ENCODE measurements around the gene SNRNP48.

SNRNP48 gene

DNA sequence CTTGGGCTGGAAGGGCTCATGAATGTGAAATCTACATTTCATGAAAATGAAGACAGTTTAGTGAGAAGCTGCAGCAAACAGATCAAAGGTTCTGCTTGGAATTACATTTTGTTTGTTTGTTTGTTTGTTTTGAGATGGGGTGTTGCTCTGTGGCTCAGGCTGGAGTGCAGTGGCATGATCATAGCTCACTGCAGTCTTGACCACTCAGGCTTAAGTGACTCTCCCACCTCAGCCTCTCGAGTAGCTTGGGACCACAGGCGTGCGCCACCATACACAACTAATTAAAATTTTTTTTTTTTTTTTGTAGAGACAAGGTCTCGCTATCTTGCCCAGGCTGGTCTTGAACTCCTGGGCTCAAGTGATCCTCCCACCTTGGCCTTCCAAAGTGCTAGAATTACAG is 42.7 kb upstream of the SNRNP48 start:
- H3K36me3 Mint-ChIP-seq (ENCODE audit: low read depth): no peaks in the 10 kb centered on the region
- peaks cover 61% of the 10 kb centered on the region for H3K27me3 Mint-ChIP-seq (ENCODE audit: low read depth)
- no peaks in the 10 kb centered on the region for H3K9me3 Mint-ChIP-seq
- H3K4me3 Mint-ChIP-seq: no peak overlapping the region
- H3K4me1 Mint-ChIP-seq (ENCODE audit: low read depth): no peaks in the 10 kb centered on the region
- DNase-seq (ENCODE audit: low spot score): no peak
- H3K27ac Mint-ChIP-seq: no peak overlapping the region

DNA sequence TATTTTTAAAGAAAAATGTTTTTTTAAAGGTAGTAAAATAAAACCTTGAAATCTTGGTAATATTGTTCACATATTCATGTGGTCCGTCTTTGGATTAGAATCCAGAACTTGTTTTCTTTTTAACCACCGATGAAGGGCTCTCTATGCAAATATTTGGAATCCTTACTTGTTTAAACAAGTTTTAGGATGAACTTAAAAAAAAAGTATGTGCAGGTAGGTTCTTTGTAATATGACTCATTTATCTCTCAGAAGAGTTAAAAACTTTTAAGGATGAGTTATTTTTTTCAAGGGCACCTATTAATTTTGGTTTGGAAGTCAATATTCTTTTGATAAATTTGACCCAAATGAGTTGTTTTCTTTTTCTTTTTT is 39.6 kb upstream of the SNRNP48 start:
- peaks cover 61% of the 10 kb centered on the region for H3K27me3 Mint-ChIP-seq (ENCODE audit: low read depth)
- H3K4me1 Mint-ChIP-seq (ENCODE audit: low read depth): no peaks in the 10 kb centered on the region
- H3K27ac Mint-ChIP-seq: no peak overlapping the region
- no peaks in the 10 kb centered on the region for H3K36me3 Mint-ChIP-seq (ENCODE audit: low read depth)
- no peaks in the 10 kb centered on the region for H3K9me3 Mint-ChIP-seq
- no peak for DNase-seq (ENCODE audit: low spot score)
- no peak overlapping the region for H3K4me3 Mint-ChIP-seq

DNA sequence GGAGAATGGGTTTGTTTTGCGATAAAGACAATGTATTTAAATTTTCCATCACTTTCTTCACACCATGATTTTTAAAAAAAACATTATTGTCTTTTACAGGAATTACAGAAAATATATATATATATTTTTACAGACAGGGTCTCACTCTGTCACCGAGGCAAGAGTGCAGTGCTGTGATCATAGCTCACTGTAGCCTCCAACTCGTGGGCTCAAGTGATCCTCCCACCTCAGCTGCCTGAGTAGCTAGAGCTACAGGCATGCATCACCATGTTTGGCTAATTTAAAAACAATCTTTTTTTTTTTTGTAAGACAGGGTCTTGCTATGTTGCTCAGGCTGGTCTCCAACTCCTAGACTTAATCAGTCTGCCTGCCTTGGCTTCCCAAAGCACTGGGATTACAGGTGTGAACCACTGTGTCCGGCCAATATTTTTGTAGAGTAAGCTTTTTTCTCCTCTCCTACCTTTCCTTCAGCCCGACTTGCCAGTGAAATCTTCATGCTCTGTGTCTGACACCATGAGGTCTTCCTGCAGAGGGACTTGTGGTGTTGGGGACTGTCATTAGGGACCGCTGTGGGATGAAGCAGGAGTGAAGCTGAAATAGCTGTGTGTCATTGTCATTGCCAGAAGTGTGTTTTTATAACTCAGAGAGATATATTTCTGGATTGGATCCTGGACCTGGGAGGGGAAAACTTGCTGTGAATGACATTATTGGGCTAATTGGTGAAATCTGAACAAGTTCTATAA is 35.3 kb upstream of the SNRNP48 start:
- H3K4me1 Mint-ChIP-seq (ENCODE audit: low read depth): no peaks in the 10 kb centered on the region
- H3K9me3 Mint-ChIP-seq: no peaks in the 10 kb centered on the region
- H3K27me3 Mint-ChIP-seq (ENCODE audit: low read depth): peaks cover 45% of the 10 kb centered on the region
- DNase-seq (ENCODE audit: low spot score): no peak
- H3K4me3 Mint-ChIP-seq: no peak overlapping the region
- H3K27ac Mint-ChIP-seq: no peak overlapping the region
- no peaks in the 10 kb centered on the region for H3K36me3 Mint-ChIP-seq (ENCODE audit: low read depth)

DNA sequence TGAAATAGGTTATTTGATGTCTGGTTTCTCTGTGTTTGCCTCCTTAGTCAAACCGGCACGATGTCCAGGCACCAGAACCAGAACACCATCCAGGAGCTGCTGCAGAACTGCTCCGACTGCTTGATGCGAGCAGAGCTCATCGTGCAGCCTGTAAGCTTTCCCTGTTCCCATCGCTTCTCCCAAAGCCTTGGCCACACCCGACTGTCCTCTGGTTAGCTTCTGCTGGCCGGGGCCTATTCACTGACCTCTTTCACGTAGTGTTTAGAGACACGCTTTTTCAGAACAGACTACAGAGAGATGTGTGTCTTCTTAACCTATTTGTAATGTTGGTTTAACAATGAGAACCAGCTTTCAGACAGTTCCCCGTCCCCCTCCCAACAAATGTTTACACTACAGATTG is 34.3 kb upstream of the SNRNP48 start:
- no peaks in the 10 kb centered on the region for H3K36me3 Mint-ChIP-seq (ENCODE audit: low read depth)
- no peak overlapping the region for H3K27ac Mint-ChIP-seq
- H3K4me3 Mint-ChIP-seq: no peak overlapping the region
- peaks cover 50% of the 10 kb centered on the region for H3K27me3 Mint-ChIP-seq (ENCODE audit: low read depth)
- no peaks in the 10 kb centered on the region for H3K4me1 Mint-ChIP-seq (ENCODE audit: low read depth)
- no peaks in the 10 kb centered on the region for H3K9me3 Mint-ChIP-seq
- DNase-seq (ENCODE audit: low spot score): no peak

DNA sequence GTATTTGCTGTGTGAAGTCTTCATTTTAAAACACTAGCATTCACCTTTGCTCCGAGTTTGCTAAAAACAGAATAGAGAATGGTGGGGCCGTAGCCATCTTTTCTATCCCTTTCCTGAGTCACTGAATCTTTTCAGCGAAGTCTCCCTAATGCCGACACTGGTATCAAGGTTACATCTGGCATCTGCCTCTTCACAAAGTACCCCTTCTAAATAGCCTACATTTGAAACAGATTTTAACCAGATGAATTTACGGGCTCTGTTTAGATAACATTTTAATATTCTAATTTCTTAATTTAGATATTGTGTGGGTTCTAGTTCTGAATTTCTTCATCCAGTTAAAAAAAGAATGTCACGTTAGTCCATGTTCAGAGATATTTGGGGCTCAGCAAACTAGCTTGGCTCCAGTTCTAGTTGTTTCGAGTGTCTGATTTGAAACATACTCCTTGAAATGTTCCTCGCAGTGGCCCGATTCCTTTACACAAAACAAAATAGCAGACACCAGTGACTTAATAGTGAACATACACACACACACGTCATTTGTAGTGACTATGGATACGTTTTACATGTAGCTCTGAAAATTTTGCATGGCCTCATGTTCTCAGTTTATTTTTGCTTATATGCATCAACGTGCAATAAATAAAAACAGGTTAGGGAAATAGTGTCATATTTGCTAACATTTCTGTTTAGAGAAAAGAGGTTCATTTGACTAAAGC is 33.4 kb upstream of the SNRNP48 start:
- no peaks in the 10 kb centered on the region for H3K36me3 Mint-ChIP-seq (ENCODE audit: low read depth)
- DNase-seq (ENCODE audit: low spot score): no peak
- no peak overlapping the region for H3K4me3 Mint-ChIP-seq
- H3K27ac Mint-ChIP-seq: no peak overlapping the region
- no peaks in the 10 kb centered on the region for H3K4me1 Mint-ChIP-seq (ENCODE audit: low read depth)
- peaks cover 56% of the 10 kb centered on the region for H3K27me3 Mint-ChIP-seq (ENCODE audit: low read depth)
- no peaks in the 10 kb centered on the region for H3K9me3 Mint-ChIP-seq

DNA sequence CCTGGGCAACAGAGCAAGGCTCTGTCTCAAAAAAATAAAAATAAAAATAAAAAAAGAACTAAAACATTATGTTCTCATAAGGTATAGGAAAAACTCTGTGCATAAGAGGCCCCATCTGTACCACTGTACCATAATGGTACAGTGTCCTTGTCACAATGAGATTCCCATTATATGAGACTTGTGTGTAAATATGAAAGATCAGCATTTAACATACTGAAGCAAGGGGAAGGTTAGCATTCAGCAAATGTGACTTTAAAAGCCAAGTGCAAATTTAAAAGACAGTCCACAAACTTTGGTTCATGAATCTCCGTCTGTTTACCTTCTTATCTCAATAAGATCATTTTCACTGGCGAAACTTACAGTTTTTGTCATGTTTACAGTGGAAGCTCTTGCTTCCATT is 32.3 kb upstream of the SNRNP48 start:
- no peak for DNase-seq (ENCODE audit: low spot score)
- Mint-ChIP-seq H3K27me3 (ENCODE audit: low read depth) (peaks cover 56% of the 10 kb centered on the region), H3K36me3 (ENCODE audit: low read depth) (no peaks in the 10 kb centered on the region), H3K4me3 (no peak overlapping the region), H3K4me1 (ENCODE audit: low read depth) (no peaks in the 10 kb centered on the region), H3K9me3 (no peaks in the 10 kb centered on the region), H3K27ac (no peak overlapping the region)

DNA sequence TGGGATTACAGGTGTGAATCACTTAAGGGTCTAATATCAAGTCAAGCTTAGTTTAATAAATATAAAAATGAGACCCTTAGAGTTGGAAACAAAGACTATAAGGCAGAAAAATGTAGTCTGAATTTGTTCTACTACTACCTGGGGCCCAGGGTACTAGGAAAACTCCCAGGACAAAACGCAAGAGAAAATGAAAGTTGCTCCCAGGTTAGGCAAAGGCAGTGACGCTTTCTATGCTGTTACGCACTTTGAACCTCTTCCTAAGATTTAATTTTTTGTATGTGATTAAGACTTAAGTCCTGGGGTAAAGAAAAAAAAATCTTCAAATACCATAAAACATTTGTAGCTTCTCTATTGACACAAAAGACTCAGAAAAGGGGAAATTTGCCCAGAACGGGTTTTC is 31.2 kb upstream of the SNRNP48 start:
- H3K4me1 Mint-ChIP-seq (ENCODE audit: low read depth): no peaks in the 10 kb centered on the region
- DNase-seq (ENCODE audit: low spot score): no peak
- H3K27me3 Mint-ChIP-seq (ENCODE audit: low read depth): peaks cover 53% of the 10 kb centered on the region

DNA sequence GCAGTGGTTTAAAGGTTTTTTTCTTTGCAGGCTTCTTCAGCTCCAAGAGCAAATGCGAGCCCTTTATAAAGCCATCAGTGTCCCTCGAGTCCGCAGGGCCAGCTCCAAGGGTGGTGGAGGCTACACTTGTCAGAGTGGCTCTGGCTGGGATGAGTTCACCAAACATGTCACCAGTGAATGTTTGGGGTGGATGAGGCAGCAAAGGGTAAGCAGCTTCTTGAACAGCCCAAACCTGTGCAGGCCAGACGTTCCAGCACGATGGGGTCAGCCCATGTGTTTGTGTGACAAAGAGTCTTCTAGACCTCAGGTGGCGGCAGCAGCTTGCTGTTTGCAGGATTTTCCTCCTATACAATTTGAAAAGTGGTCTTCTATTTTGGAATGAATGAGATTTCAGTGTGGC is 30.8 kb upstream of the SNRNP48 start:
- DNase-seq (ENCODE audit: low spot score): no peak
- Mint-ChIP-seq H3K27me3 (ENCODE audit: low read depth) (peaks cover 49% of the 10 kb centered on the region), H3K9me3 (no peaks in the 10 kb centered on the region), H3K27ac (no peak overlapping the region), H3K4me3 (no peak overlapping the region), H3K4me1 (ENCODE audit: low read depth) (no peaks in the 10 kb centered on the region), H3K36me3 (ENCODE audit: low read depth) (no peaks in the 10 kb centered on the region)

More for the DNA sequence above, 31.2 kb upstream of the SNRNP48 start:
- no peaks in the 10 kb centered on the region for H3K9me3 Mint-ChIP-seq
- H3K27ac Mint-ChIP-seq: no peak overlapping the region
- no peaks in the 10 kb centered on the region for H3K36me3 Mint-ChIP-seq (ENCODE audit: low read depth)
- no peak overlapping the region for H3K4me3 Mint-ChIP-seq

DNA sequence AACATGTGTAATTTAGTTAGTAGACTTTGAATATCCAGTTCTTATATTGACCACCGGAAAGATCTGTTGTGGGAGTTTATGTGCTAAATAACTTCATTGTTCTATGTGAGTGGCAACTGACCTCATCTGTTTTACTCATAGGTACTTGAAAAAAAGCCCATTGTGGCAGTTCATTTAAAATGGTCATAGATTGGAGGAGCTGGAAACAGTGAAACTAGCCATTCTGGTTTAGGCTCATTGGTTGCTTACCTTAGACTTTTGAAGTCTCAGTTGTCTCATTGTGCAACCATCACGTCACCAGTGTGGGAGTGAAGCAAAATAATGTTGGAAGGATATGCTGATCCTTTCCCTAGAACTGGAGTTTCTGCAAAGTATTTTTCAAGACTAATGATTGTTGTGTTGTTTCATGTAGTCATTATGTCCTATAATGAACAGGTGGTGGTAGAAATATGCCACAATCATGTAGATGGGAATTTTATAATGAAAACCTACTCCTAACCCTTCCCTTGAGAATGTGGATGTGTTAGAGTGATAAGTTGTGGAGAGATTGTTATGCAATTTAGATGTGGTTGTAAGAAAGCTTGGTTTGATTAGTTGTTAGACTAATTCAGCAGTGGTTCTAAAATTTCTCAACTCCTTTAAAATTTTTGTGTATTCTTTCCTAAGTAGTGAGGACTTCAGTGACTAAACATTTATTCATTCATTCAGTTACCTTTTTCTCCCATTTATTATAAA is 30.2 kb upstream of the SNRNP48 start:
- DNase-seq (ENCODE audit: low spot score): no peak
- H3K9me3 Mint-ChIP-seq: no peaks in the 10 kb centered on the region
- H3K4me3 Mint-ChIP-seq: no peak overlapping the region
- no peaks in the 10 kb centered on the region for H3K4me1 Mint-ChIP-seq (ENCODE audit: low read depth)
- H3K27me3 Mint-ChIP-seq (ENCODE audit: low read depth): peaks cover 44% of the 10 kb centered on the region
- no peak overlapping the region for H3K27ac Mint-ChIP-seq
- no peaks in the 10 kb centered on the region for H3K36me3 Mint-ChIP-seq (ENCODE audit: low read depth)

DNA sequence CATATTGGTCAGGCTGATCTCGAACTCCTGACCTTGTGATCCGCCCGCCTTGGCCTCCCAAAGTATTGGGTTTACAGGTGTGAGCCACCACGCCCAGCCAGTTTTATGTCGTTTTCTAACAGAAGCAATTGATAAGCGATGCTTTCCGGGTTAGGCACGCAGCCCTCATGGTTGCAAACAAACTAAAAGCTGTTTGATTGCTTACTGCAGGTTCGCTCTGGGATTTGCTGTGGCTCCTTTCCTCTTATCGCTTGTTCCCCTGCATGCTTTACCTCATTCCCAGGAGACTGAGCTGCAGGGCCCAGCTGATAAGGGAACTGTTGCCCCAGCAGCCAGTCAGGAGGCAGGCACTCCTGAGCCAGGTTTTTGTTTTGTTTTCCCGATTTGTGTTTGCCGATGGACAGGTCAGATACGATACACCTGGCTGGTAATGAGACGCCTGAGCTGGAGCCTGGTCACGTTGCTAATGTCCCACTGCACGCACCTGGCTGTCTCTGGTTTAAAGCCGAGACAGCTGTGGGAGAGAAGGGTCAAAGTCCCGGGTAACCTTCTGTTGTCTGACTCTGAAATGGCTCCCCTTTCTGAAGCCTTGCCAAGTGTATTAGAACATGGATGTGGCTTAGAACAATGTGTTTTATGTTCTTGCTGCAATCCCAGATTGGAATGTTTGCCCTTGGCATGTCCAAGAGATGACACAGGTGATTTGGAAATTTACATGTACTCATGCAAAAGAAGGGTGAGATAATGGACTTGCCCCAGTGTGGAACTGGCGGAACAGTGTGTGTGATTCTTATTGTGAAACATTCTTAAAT is 28.6 kb upstream of the SNRNP48 start:
- DNase-seq (ENCODE audit: low spot score): no peak
- Mint-ChIP-seq H3K36me3 (ENCODE audit: low read depth) (no peaks in the 10 kb centered on the region), H3K4me1 (ENCODE audit: low read depth) (no peaks in the 10 kb centered on the region), H3K9me3 (no peaks in the 10 kb centered on the region), H3K4me3 (no peak overlapping the region), H3K27me3 (ENCODE audit: low read depth) (peaks cover 46% of the 10 kb centered on the region), H3K27ac (no peak overlapping the region)

DNA sequence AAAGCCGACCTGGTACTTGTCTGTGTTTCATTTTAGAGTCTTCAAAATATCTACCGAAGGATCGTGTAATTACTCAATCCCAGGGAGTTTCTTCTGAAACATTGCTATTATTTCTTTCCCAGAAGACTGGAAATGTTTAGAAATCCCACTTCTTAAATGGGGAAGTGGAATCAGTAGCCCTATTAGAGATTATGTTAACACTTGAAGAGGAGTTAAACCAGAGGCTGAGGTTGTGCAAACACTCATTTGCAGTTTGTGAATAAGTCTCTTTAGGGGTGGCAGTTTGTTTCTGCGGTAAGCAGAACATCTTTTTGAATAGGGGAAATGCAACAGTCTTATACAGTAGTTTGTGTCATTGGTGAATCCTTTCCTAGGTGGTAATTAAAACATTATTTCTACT is 27.2 kb upstream of the SNRNP48 start:
- Mint-ChIP-seq H3K27me3 (ENCODE audit: low read depth) (peaks cover 42% of the 10 kb centered on the region), H3K36me3 (ENCODE audit: low read depth) (no peaks in the 10 kb centered on the region), H3K9me3 (no peaks in the 10 kb centered on the region), H3K4me3 (no peak overlapping the region), H3K27ac (no peak overlapping the region), H3K4me1 (ENCODE audit: low read depth) (no peaks in the 10 kb centered on the region)
- DNase-seq (ENCODE audit: low spot score): no peak

DNA sequence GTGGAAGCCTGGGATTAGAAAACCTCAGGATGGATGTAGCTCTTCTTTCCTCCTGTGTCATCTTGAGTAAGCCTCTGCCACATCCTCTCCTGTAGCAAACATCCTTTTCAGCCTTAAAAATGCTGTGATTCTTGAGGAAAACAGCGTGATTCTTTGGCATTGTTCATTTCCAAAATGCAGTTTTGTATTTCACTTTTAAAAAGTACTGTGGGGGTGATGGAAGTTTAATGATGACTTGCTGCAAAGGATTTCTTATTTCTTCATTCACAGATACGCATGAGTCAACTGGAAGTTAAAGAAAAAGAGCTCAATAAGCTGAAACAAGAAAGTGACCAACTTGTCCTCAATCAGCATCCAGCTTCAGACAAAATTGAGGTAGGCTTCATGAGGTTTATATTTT is 23.9 kb upstream of the SNRNP48 start:
- Mint-ChIP-seq H3K27ac (no peak overlapping the region), H3K9me3 (no peaks in the 10 kb centered on the region), H3K36me3 (ENCODE audit: low read depth) (no peaks in the 10 kb centered on the region), H3K27me3 (ENCODE audit: low read depth) (peaks cover 31% of the 10 kb centered on the region), H3K4me1 (ENCODE audit: low read depth) (no peaks in the 10 kb centered on the region), H3K4me3 (no peak overlapping the region)
- DNase-seq (ENCODE audit: low spot score): no peak

DNA sequence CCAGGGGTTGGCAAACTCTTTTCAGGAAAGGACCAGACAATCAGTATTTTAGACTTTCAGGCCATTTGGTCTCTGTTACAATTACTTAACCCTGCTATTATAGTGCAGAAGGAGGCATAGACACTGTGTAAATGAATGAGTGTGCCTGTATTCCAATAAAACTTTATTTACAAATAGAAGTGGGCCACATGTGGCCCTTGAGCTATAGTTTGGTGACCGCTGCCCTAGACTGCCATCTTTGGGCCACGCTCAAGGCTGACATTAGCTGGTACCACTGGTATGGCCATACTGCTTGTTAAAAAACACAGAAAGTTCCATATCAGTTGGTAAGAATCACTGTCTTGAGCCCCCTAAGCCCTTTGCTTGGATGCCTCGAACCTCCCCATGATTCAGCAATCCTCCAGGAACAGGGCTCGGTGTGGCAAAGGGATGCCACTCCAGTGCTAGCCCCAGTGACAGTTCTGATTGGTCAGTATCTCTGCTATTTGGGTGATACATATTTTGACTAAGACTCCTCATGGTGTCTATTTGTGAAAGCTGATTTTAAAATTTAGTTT is 23.3 kb upstream of the SNRNP48 start:
- no peaks in the 10 kb centered on the region for H3K9me3 Mint-ChIP-seq
- peaks cover 27% of the 10 kb centered on the region for H3K27me3 Mint-ChIP-seq (ENCODE audit: low read depth)
- H3K4me3 Mint-ChIP-seq: no peak overlapping the region
- no peaks in the 10 kb centered on the region for H3K36me3 Mint-ChIP-seq (ENCODE audit: low read depth)
- DNase-seq (ENCODE audit: low spot score): no peak
- H3K27ac Mint-ChIP-seq: no peak overlapping the region
- no peaks in the 10 kb centered on the region for H3K4me1 Mint-ChIP-seq (ENCODE audit: low read depth)

All from T-helper 2 cell treated with Interferon-gamma antibody and Interleukin-4, amounts not matched to agents 5 μg/mL and 100 μg/mL, for 36 hours (primary cell).